RWPE1 (cell line): Measurements from ENCODE around the gene SP140.
"Not testable (repeated sequence)": the region's sequence is repeated elsewhere in the genome, so short reads cannot be mapped to it uniquely, and the experiment has no call there.

ENCODE experiments used
- CTCF ChIA-PET: fragments of 350-600 bp; sonication (Branson Sonifier 250); formaldehyde crosslinking; extraction: SDS; loops from one replicate; lab custom pipeline; 2021; lab: Yijun Ruan, JAX
- POLR2A ChIA-PET: fragments of 400-600 bp; formaldehyde crosslinking; extraction: SDS; loops from one replicate; lab custom pipeline; 2020; ENCODE audit warnings: antibody characterized with exemption; ENCODE audit not compliant: low non-redundant PET; lab: Yijun Ruan, JAX
- DNase-seq: peaks from one replicate; pipeline ENCODE4 v3.0.0; 2012; ENCODE audit warnings: low spot score
- H3K27ac ChIP-seq: fragments of 450-650 bp; 2 replicates; pipeline ENCODE4 v1.5.1; 2017
- TF ChIP-seq, protein P1 (sequence below): fragments of 450-650 bp; conservative IDR thresholded peaks from 2 replicates; pipeline ENCODE4 v1.5.1; 2017; ENCODE audit warnings: low read depth, mild to moderate bottlenecking

Gene SP140

DNA sequence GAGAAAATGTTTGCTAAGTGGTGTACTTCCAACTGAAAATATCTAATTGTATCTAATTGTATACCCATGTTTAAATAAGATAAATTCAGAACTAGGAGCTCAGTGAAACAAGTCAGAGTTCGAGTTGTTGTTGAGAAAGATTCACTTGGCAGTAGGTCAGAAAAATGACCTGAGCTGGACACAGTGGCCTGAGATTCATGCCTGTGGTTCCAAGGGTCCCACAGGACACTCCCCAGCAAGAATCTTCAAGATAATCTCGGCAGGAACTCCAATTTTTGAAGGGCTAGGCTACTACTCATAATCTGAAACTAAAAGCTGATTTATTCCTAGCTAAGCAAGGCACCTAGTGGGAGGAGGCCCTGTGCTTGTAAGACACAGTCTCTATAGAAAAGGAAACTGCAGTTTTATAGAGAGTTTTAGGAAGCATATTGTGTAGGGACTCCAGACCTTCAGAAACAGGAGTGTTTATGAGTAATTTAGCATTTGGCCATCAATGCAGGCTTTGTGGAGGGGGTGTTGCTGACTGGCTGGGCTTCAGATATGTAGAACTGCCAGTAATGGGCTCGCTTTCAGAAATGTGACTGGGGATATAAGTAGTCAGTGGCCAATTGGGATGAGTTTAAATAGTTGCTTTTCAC is 43.2 kb downstream of the SP140 start:
- no peak overlapping the region for H3K27ac ChIP-seq
- DNase-seq = no peak
- ChIA-PET CTCF (no interaction called here), POLR2A (no interaction called here)
- TF ChIP-seq, protein P1, sequence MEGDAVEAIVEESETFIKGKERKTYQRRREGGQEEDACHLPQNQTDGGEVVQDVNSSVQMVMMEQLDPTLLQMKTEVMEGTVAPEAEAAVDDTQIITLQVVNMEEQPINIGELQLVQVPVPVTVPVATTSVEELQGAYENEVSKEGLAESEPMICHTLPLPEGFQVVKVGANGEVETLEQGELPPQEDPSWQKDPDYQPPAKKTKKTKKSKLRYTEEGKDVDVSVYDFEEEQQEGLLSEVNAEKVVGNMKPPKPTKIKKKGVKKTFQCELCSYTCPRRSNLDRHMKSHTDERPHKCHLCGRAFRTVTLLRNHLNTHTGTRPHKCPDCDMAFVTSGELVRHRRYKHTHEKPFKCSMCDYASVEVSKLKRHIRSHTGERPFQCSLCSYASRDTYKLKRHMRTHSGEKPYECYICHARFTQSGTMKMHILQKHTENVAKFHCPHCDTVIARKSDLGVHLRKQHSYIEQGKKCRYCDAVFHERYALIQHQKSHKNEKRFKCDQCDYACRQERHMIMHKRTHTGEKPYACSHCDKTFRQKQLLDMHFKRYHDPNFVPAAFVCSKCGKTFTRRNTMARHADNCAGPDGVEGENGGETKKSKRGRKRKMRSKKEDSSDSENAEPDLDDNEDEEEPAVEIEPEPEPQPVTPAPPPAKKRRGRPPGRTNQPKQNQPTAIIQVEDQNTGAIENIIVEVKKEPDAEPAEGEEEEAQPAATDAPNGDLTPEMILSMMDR = no peak

DNA sequence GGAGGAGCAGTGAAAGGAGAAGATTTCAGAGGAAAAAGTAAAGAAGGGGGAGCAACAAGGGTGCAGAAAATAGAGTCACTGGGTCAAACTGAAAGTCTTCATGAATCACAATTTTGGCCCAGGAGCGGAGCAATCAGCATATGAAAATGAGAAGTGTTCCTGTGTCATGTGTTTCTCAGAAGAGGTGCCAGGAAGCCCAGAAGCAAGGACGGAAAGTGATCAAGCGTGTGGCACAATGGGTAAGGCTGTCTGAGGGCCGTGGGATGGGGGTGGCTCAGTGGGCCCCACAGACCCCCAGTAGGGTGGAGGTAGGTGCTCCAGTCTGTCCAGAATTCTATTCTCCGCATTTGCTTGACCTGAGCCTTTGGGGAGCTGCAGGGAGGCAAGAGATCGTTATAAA is 44.2 kb downstream of the SP140 start:
- DNase-seq = no peak
- ChIA-PET POLR2A (no interaction called here), CTCF (no interaction called here)
- TF ChIP-seq, protein P1 = no peak
- H3K27ac ChIP-seq = no peak overlapping the region

DNA sequence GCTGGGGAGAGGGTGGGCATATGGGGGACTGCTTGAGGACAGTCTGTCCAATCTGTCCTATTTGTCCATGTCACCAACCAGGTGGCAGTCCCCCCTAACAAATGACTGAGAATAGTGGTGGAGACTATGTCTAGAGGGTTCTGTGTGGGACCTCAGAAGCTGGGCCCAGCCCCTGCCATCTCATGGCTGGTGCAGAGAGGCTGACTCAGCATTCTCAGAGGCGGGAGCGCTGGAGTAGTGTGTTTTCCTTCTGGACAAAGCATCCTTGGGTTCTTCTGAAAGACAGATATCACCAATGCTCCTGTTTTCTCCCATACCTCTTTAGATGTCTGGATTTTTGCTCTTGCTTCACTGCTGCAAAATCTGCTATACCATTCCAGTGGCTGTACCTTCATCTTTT is 57.4 kb downstream of the SP140 start:
- H3K27ac ChIP-seq = no peak overlapping the region
- POLR2A ChIA-PET = no interaction called here
- TF ChIP-seq, protein P1 = no peak
- CTCF ChIA-PET = no interaction called here
- DNase-seq = no peak

DNA sequence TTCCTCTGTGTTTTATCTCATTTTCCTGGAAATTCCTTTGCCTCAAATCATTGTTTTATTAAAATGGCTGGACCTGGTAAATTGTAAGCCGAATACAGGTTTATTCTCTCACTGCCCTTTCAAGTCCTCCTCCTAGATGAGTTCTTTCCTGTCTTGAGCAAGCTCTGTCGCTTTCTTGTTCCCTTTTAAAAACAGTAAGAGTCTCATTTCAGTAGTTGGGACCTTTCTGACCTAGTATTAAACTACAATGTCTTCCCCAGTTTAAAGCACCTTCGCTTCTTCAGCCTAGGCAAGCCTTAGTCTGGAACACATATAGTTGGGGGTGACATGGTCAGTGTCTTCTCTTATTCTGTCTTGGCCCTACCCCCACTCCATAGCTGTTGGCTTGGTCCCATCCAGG is 60.5 kb downstream of the SP140 start:
- POLR2A ChIA-PET = no interaction called here
- CTCF ChIA-PET = interaction anchor here (0.5 kb wide), 1 partner anchor 482 kb away, joined by 3 read pairs; no protein-coding TSS in a partner anchor
- no peak for DNase-seq
- H3K27ac ChIP-seq = no peak overlapping the region
- TF ChIP-seq, protein P1 = no peak

DNA sequence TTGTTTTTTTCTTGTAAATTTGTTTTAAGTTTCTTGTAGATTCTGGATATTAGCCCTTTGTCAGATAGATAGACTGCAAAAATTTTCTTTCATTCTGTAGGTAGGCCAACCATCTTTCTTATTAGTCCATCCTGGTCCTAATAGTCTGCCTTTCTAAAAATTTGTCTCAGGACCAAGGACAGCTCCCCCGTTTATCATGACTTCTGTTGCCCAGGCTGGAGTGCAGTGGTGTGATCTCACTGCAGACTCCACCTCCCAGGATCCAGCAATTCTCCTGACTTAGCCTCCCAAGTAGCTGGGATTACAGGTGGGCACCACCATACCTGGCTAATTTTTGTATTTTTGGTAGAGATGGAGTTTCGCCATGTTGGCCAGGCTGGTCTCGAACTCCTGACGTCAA is 63.8 kb downstream of the SP140 start:
- CTCF ChIA-PET, H3K27ac ChIP-seq, POLR2A ChIA-PET, DNase-seq: not testable (repeated sequence)

DNA sequence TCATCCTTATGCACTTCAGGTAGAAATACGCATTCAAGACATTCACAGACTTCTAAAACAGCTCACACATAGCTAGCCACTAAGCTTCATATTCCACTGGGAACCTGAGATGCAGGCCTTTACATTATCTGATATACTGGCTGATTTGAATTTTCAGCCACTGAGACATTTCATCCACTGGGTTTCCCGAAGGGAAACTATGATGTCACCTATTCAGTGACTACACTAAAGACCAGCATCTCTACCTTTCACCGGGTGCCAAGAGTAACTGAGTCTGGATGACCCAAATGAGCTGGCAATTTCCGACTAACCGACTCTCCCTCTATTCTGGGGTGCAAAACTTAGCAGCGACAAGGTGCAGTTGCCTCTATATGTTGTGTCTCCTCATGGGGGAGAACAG is 69.7 kb downstream of the SP140 start:
- TF ChIP-seq, protein P1 = no peak
- no peak for DNase-seq
- H3K27ac ChIP-seq = no peak overlapping the region
- ChIA-PET POLR2A (no interaction called here), CTCF (no interaction called here)

DNA sequence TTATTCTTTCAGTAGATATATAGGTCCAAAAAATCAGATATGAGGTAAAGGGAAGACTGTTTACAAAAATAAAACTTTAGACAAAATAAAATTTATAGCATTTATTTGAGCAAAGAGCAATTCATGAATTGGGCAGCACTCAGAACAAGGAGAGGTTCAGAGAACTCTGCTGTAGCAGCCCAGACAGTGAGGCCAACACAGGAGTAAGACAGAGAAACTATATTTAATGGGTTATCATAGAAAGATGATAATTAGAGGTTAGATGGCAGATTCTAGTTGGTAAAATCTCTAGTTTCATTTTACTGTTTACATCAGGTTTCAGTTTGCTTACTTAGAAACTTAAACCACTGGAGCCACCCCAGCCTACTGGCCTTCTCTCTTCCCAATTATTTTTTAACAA is 71.4 kb downstream of the SP140 start:
- H3K27ac ChIP-seq = no peak overlapping the region
- DNase-seq = no peak
- ChIA-PET POLR2A (no interaction called here), CTCF (no interaction called here)
- TF ChIP-seq, protein P1 = no peak
